ENCODE measurements around the gene LYPD8. TPM values are rescaled to one million over a fixed set of nuclear protein-coding genes. Genes with fewer than 3 reads are reported as not detected.
"Not testable (repeated sequence)": the region's sequence is repeated elsewhere in the genome, so short reads cannot be mapped to it uniquely, and the experiment has no call there.

Gene LYPD8
- total RNA-seq, 1 experiment from 2014 or later = 0.74 TPM

- Histone ChIP-seq H2AFZ (no peak overlapping the region), H3K27ac (no peak overlapping the region), H3K4me3 (no peak overlapping the region), H3K27me3 (ENCODE audit: insufficient read depth, low read depth) (peaks cover 46% of the 10 kb centered on the region; the same call in 1 of the 2 replicates), H3K79me2 (ENCODE audit: low read depth) (no peaks in the 10 kb centered on the region), H3F3A (ENCODE audit: insufficient read depth, low read depth) (no peaks in the 10 kb centered on the region), H3K9me3 (ENCODE audit: insufficient read depth, low read depth) (no peaks in the 10 kb centered on the region), H3K4me2 (no peak overlapping the region), H3K4me1 (replicated peaks; ENCODE audit: insufficient read depth) (no peaks in the 10 kb centered on the region), H4K20me1 (ENCODE audit: insufficient read depth) (no peaks in the 10 kb centered on the region), H3K36me3 (ENCODE audit: low read depth) (no peaks in the 10 kb centered on the region), H3K9me2 (ENCODE audit: insufficient read depth) (no peaks in the 10 kb centered on the region)
- TF ChIP-seq EZH2 (IDR thresholded peaks at IDR 0.05; ENCODE audit: low read depth) = no peak
- TF ChIP-seq CTCF (conservative IDR thresholded peaks at IDR 0.05) = no peak
- DNase-seq = no peak
- no TSS peak for BruUV-seq (replicated peaks)
- ChIA-PET CTCF (no interaction called here), POLR2A (ENCODE audit: unreplicated experiment) (no interaction called here)
- intact Hi-C loops (cut with micrococcal nuclease; ENCODE audit: unreplicated experiment) = no loop called here
Observed at GRCh38 chr1:248802454-248802853, 46.9 kb upstream of the LYPD8 start.

GRCh38 chr1:248800459-248800858 lies 44.9 kb upstream of the LYPD8 start:
- Histone ChIP-seq H3K4me1 (replicated peaks; ENCODE audit: insufficient read depth) (no peaks in the 10 kb centered on the region), H4K20me1 (ENCODE audit: insufficient read depth) (no peaks in the 10 kb centered on the region), H3K79me2 (ENCODE audit: low read depth) (no peaks in the 10 kb centered on the region), H3K4me3 (no peak overlapping the region), H3K27ac (no peak overlapping the region), H3K9me3 (ENCODE audit: insufficient read depth, low read depth) (no peaks in the 10 kb centered on the region), H3K4me2 (no peak overlapping the region), H2AFZ (no peak overlapping the region), H3K9me2 (ENCODE audit: insufficient read depth) (no peaks in the 10 kb centered on the region), H3K27me3 (ENCODE audit: insufficient read depth, low read depth) (peaks cover 48% of the 10 kb centered on the region; the same call in 1 of the 2 replicates), H3F3A (ENCODE audit: insufficient read depth, low read depth) (no peaks in the 10 kb centered on the region), H3K36me3 (ENCODE audit: low read depth) (no peaks in the 10 kb centered on the region)
- DNase-seq = no peak
- POLR2A ChIA-PET (ENCODE audit: unreplicated experiment) = no interaction called here
- intact Hi-C loops (cut with micrococcal nuclease; ENCODE audit: unreplicated experiment) = no loop called here
- BruUV-seq (replicated peaks) = no TSS peak
- CTCF ChIA-PET = no interaction called here
- TF ChIP-seq CTCF (conservative IDR thresholded peaks at IDR 0.05) (no peak), EZH2 (IDR thresholded peaks at IDR 0.05; ENCODE audit: low read depth) (no peak)

- ChIA-PET POLR2A (ENCODE audit: unreplicated experiment) (no interaction called here), CTCF (no interaction called here)
- Histone ChIP-seq H3K27ac (no peak overlapping the region), H3K9me2 (ENCODE audit: insufficient read depth) (no peaks in the 10 kb centered on the region), H3K79me2 (ENCODE audit: low read depth) (no peaks in the 10 kb centered on the region), H3K4me1 (replicated peaks; ENCODE audit: insufficient read depth) (no peaks in the 10 kb centered on the region), H3K4me2 (no peak overlapping the region), H3K4me3 (no peak overlapping the region), H3K9me3 (ENCODE audit: insufficient read depth, low read depth) (no peaks in the 10 kb centered on the region), H3K36me3 (ENCODE audit: low read depth) (no peaks in the 10 kb centered on the region), H4K20me1 (ENCODE audit: insufficient read depth) (no peaks in the 10 kb centered on the region), H3K27me3 (ENCODE audit: insufficient read depth, low read depth) (peaks cover 48% of the 10 kb centered on the region; the same call in 1 of the 2 replicates), H2AFZ (no peak overlapping the region), H3F3A (ENCODE audit: insufficient read depth, low read depth) (no peaks in the 10 kb centered on the region)
- TF ChIP-seq CTCF (conservative IDR thresholded peaks at IDR 0.05) (no peak), EZH2 (IDR thresholded peaks at IDR 0.05; ENCODE audit: low read depth) (no peak)
- no TSS peak for BruUV-seq (replicated peaks)
- intact Hi-C loops (cut with micrococcal nuclease; ENCODE audit: unreplicated experiment) = no loop called here
- no peak for DNase-seq
Observed at GRCh38 chr1:248798791-248799190, 43.2 kb upstream of the LYPD8 start.

- CTCF ChIA-PET; intact Hi-C loops (cut with micrococcal nuclease; ENCODE audit: unreplicated experiment); H3K9me2 ChIP-seq (ENCODE audit: insufficient read depth); H3K36me3 ChIP-seq (ENCODE audit: low read depth); H3F3A ChIP-seq (ENCODE audit: insufficient read depth, low read depth); H4K20me1 ChIP-seq (ENCODE audit: insufficient read depth); POLR2A ChIA-PET (ENCODE audit: unreplicated experiment); H2AFZ ChIP-seq; BruUV-seq (replicated peaks); H3K4me3 ChIP-seq; H3K4me1 ChIP-seq (replicated peaks; ENCODE audit: insufficient read depth); H3K27ac ChIP-seq; DNase-seq; H3K4me2 ChIP-seq; H3K79me2 ChIP-seq (ENCODE audit: low read depth); H3K9me3 ChIP-seq (ENCODE audit: insufficient read depth, low read depth): not testable (repeated sequence)
- H3K27me3 ChIP-seq (ENCODE audit: insufficient read depth, low read depth) = peaks cover 29% of the 10 kb centered on the region; the same call in 1 of the 2 replicates
Observed at GRCh38 chr1:248794663-248795062, 39.1 kb upstream of the LYPD8 start.

All from PC-9 (cell line).